ENCODE data around the gene MEI1. TPM values are rescaled to one million over a fixed set of nuclear protein-coding genes. Genes with fewer than 3 reads are reported as not detected.
A peak's percentile ranks its signal among the peaks of the same experiment; 100 is the strongest.

MEI1 gene, protein sequence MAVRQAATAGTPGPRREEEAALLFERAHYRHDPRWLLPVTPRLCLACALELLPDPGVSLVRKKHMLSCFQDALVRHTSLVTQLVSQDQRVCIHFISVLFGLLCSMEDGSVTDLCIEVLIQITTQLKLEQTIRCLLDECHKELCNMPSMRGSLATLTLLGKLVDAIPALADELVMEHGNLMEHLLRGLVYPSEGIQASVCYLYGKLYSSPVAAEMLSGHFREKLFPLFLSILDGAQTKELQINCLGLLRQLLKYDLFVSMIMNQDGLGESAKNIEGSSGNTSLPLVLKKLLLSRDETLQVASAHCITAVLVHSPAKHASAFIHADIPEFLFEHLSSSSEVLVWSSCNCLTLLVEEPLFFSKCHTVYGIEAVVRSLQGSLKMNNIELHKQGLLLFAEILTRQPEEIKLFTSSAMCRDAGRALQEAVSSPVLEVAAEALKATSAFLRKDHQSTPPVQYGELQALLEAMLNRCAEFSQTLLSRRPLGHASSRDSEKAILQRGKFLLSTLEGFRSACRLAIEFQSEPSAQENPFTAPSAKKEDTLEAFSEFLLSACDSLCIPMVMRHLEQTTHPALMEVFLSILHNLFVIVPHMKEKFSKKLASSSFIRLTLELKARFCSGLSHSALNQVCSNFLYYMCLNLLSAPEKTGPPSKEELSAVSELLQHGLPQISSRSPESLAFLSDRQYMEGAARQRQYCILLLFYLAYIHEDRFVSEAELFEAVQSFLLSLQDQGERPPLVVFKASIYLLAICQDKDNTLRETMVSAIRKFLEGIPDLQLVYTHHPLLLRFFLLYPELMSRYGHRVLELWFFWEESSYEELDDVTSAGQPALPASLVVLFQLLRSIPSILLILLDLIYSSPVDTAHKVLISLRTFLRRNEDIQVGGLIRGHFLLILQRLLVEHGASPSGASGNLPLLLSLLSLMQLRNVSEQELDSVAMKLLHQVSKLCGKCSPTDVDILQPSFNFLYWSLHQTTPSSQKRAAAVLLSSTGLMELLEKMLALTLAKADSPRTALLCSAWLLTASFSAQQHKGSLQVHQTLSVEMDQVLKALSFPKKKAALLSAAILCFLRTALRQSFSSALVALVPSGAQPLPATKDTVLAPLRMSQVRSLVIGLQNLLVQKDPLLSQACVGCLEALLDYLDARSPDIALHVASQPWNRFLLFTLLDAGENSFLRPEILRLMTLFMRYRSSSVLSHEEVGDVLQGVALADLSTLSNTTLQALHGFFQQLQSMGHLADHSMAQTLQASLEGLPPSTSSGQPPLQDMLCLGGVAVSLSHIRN
- total RNA-seq = 10 to 100 TPM; 48.1 to 48.4 TPM

DNA sequence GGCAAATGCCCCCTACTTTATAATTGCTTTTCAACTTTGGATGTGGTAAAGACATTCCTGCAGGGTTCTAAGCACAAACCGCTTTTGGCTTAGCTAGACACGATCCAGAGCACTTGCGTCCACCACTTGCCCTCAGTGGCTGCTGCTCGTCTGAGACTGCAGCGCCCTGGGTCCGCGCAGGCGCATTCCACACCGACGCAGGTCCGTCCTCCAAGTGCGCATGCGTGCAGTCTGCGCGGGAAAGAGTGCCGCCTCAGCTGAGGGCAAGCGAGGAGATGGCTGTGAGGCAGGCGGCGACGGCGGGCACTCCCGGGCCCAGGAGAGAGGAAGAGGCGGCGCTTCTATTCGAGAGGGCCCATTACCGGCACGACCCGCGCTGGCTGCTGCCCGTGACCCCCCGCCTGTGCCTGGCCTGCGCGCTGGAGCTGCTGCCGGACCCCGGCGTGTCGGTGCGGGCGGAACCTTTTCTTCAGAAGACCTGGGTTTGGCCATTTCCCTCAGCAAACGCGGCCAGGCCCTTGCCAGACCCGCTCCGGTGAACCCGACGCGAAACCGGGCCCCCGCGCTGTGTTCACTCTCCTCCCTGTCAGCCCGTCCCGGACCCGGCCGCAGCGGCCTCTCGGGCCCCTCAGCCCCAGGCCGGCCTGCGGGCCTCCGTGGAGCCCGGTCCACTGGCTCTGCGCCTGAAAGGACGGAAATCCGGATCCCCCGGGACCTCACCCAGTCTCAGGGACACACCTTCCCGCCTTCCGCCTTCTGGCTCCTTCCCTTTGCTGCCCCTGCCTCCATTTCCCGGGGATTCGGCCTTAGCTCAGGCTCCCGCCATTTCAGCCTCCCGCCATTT, at the start of gene MEI1:
TSS of gene MEI1 (plus strand) at position 240 of the 844 bp plus-strand sequence. CDS start at position 276, 36 bp downstream.
- ChIA-PET POLR2A (interaction anchor here (0.8 to 3.5 kb wide), 4 partner anchors 9 to 413 kb away, joined by 3 to 37 read pairs (median 3); partner anchors contain the start of gene SNU13), CTCF (interaction anchor here (1.2 to 5.4 kb wide), 14 partner anchors 12 to 258 kb away, joined by 3 to 77 read pairs (median 20); partner anchors contain the start of genes SNU13 and TNFRSF13C)
- H3K27ac Mint-ChIP-seq = peak within 1 kb of the TSS; percentile 70
- no peaks in the 10 kb centered on the region for H3K9me3 Mint-ChIP-seq (ENCODE audit: insufficient read depth)
- H3K36me3 Mint-ChIP-seq (ENCODE audit: low read depth) = peaks cover 3% of the 10 kb centered on the region
- ATAC-seq (peak; percentile 69), DNase-seq (peak; percentile 90)
- H3K4me3 Mint-ChIP-seq = peak within 1 kb of the TSS; percentile 66
- H3K4me1 Mint-ChIP-seq (ENCODE audit: low read depth) = peaks cover 12% of the 10 kb centered on the region
- peaks cover 10% of the 10 kb centered on the region for H3K27me3 Mint-ChIP-seq (ENCODE audit: low read depth)

DNA sequence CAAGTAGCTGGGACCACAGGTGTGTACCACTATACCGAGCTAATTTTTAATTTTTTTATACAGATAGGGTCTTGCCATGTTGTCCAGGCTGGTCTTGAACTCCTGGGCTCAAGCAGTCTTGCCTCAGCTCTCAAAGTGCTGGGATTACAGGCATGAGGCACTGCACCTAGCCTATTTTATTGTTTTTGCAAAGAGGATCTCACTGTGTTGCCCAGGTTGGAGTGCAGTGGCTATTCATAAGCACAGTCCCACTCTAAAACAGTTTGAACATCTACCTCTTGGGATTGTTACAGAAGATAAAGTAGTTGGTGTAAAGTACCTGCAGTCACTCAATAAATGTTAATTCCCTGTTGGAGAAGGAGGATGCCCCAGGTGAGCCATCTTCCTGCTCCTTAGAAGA, 49.1 kb upstream of the MEI1 start:
- Mint-ChIP-seq H3K27ac (no peak overlapping the region), H3K4me1 (ENCODE audit: low read depth) (peaks cover 17% of the 10 kb centered on the region), H3K36me3 (ENCODE audit: low read depth) (peaks cover 49% of the 10 kb centered on the region), H3K4me3 (no peak overlapping the region), H3K27me3 (ENCODE audit: low read depth) (no peaks in the 10 kb centered on the region), H3K9me3 (ENCODE audit: insufficient read depth) (no peaks in the 10 kb centered on the region)
- ChIA-PET POLR2A (no interaction called here), CTCF (interaction anchor here (5.0 kb wide), 1 partner anchor 16 kb away, joined by 40 read pairs; no protein-coding TSS in a partner anchor)
- DNase-seq = no peak
- ATAC-seq = no peak

DNA sequence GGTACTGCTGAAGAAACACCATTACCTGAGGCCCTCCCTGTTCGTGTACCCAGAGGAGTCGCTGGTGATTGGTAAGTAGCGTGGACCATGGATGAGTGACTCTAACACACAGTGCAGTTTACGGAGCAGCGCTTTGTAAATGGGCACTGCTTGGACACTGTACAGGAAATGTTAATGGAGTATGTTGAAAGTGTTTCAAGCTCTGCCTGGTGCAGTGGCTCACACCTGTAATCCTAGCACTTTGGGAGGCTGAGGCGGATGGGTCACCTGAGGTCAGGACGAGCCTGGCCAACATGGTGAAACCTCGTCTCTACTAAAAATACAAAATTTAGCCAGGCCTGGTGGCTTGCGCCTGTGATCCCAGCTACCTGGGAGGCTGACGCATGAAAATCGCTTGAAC, 48.5 kb upstream of the MEI1 start:
- peaks cover 51% of the 10 kb centered on the region for H3K36me3 Mint-ChIP-seq (ENCODE audit: low read depth)

DNA sequence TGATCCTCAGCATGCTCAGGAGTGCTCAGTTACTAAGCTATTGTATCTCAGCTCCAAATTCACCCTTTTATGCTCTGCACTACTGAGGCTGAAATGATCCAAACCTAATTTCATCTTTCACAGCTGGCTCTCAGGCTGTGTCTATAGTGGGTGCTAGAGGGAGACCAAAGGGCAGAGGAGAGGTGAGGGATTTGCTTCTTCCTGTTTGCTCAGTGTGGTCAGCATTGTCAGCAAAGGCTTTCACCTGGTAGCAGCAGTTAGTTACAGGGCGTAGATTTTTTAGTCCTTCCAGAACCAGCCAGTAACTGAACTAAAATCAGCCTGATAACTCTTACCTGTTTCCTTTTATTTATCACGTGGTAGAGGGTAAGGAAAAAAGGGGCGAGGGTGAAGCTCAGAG, 45.0 kb upstream of the MEI1 start:
- POLR2A ChIA-PET = interaction anchor here (0.9 to 2.1 kb wide), 2 partner anchors 33 to 35 kb away, joined by 3 to 5 read pairs; partner anchors contain the start of genes DESI1, SNU13 and XRCC6
- H3K9me3 Mint-ChIP-seq (ENCODE audit: insufficient read depth) = no peaks in the 10 kb centered on the region
- DNase-seq (no peak), ATAC-seq (no peak)
- CTCF ChIA-PET = interaction anchor here (5.0 kb wide), 1 partner anchor 12 kb away, joined by 40 read pairs; no protein-coding TSS in a partner anchor
- peak overlapping the region; percentile 30 for H3K27ac Mint-ChIP-seq
- H3K36me3 Mint-ChIP-seq (ENCODE audit: low read depth) = peaks cover 59% of the 10 kb centered on the region
- no peaks in the 10 kb centered on the region for H3K27me3 Mint-ChIP-seq (ENCODE audit: low read depth)
- H3K4me3 Mint-ChIP-seq = no peak overlapping the region
- peaks cover 8% of the 10 kb centered on the region for H3K4me1 Mint-ChIP-seq (ENCODE audit: low read depth)

More for the DNA sequence above, 48.5 kb upstream of the MEI1 start:
- H3K4me3 Mint-ChIP-seq = no peak overlapping the region
- DNase-seq (no peak), ATAC-seq (no peak)
- POLR2A ChIA-PET = no interaction called here
- H3K9me3 Mint-ChIP-seq (ENCODE audit: insufficient read depth) = no peaks in the 10 kb centered on the region
- H3K4me1 Mint-ChIP-seq (ENCODE audit: low read depth) = peaks cover 17% of the 10 kb centered on the region
- H3K27ac Mint-ChIP-seq = no peak overlapping the region
- CTCF ChIA-PET = interaction anchor here (5.0 kb wide), 1 partner anchor 16 kb away, joined by 40 read pairs; no protein-coding TSS in a partner anchor
- H3K27me3 Mint-ChIP-seq (ENCODE audit: low read depth) = no peaks in the 10 kb centered on the region

DNA sequence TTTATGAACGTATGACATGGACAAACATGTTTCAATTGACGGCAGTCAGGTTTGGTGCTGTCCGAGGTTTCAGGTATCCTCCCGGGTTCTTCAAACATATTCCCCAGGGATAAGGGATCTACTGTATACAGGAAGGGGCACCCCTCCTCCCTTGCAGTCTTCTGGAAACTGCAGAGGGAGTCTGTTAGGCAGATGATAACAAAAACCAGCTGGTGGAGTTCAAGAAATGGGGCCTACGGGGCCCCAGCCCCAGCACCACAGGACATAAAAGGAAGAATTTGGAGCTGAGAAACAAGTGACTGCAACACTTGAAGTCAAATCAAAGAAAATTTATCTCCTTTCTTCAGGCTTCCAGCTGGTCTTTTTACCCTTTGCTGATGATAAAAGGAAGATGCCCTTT, 42.7 kb upstream of the MEI1 start:
- no peak overlapping the region for H3K4me3 Mint-ChIP-seq
- POLR2A ChIA-PET = interaction anchor here (3.0 kb wide), 1 partner anchor 10 kb away, joined by 11 read pairs; no protein-coding TSS in a partner anchor
- H3K36me3 Mint-ChIP-seq (ENCODE audit: low read depth) = peaks cover 67% of the 10 kb centered on the region

DNA sequence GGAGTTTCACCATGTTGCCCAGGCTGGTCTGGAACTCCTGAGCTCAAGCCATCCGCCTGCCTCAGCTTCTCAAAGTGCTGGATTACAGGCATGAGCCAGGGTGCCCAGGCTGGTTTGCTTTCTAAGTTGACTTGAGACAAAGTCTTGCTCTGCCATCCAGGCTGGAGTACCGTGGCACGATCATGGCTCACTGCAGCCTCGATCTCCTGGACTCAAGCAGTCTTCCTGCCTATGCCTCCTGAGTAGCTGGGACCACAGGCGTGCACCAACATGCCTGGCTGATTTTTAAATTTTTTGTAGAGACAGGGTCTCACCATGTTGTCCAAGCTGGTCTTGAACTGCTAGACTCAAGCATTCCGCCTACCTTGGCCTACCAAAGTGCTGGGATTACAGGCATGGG, 41.6 kb upstream of the MEI1 start:
- ATAC-seq (no peak), DNase-seq (no peak)
- Mint-ChIP-seq H3K27me3 (ENCODE audit: low read depth) (no peaks in the 10 kb centered on the region), H3K4me1 (ENCODE audit: low read depth) (peaks cover 8% of the 10 kb centered on the region), H3K4me3 (no peak overlapping the region), H3K36me3 (ENCODE audit: low read depth) (peaks cover 63% of the 10 kb centered on the region), H3K9me3 (ENCODE audit: insufficient read depth) (no peaks in the 10 kb centered on the region), H3K27ac (no peak overlapping the region)
- CTCF ChIA-PET = interaction anchor here (2.1 to 2.8 kb wide), 2 partner anchors 9 to 40 kb away, joined by 5 to 25 read pairs; no protein-coding TSS in a partner anchor
- POLR2A ChIA-PET = interaction anchor here (3.0 kb wide), 1 partner anchor 9 kb away, joined by 11 read pairs; no protein-coding TSS in a partner anchor

More for the DNA sequence above, 42.7 kb upstream of the MEI1 start:
- ATAC-seq (no peak), DNase-seq (no peak)
- Mint-ChIP-seq H3K27me3 (ENCODE audit: low read depth) (no peaks in the 10 kb centered on the region), H3K9me3 (ENCODE audit: insufficient read depth) (no peaks in the 10 kb centered on the region), H3K4me1 (ENCODE audit: low read depth) (peaks cover 8% of the 10 kb centered on the region), H3K27ac (no peak overlapping the region)
- CTCF ChIA-PET = interaction anchor here (2.1 to 2.8 kb wide), 2 partner anchors 10 to 41 kb away, joined by 5 to 25 read pairs; no protein-coding TSS in a partner anchor

DNA sequence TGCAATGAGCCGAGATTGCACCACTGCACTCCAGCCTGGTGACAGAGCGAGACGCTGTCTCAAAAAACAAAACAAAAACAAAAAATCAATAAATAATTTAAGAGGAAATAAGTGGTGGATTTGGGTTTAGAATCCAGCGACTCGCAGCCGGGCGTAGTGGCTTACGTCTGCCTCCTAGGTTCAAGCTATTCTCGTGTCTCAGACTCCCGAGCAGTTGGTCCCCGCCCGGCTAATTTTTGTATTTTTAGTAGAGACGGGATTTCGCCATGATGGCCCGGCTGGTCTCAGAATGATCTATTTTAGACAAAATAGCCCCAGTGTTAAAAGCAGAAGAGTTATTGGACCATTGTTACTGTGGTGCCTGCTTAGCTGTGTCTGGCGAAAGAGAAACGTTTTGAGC, 40.4 kb upstream of the MEI1 start:
- Mint-ChIP-seq H3K27me3 (ENCODE audit: low read depth) (no peaks in the 10 kb centered on the region), H3K36me3 (ENCODE audit: low read depth) (peaks cover 65% of the 10 kb centered on the region), H3K27ac (no peak overlapping the region), H3K4me3 (no peak overlapping the region), H3K9me3 (ENCODE audit: insufficient read depth) (no peaks in the 10 kb centered on the region), H3K4me1 (ENCODE audit: low read depth) (peaks cover 6% of the 10 kb centered on the region)
- ChIA-PET CTCF (interaction anchor here (2.1 to 2.8 kb wide), 2 partner anchors 8 to 38 kb away, joined by 5 to 25 read pairs; no protein-coding TSS in a partner anchor), POLR2A (interaction anchor here (3.0 kb wide), 1 partner anchor 8 kb away, joined by 11 read pairs; no protein-coding TSS in a partner anchor)
- no peak for ATAC-seq
- no peak for DNase-seq

DNA sequence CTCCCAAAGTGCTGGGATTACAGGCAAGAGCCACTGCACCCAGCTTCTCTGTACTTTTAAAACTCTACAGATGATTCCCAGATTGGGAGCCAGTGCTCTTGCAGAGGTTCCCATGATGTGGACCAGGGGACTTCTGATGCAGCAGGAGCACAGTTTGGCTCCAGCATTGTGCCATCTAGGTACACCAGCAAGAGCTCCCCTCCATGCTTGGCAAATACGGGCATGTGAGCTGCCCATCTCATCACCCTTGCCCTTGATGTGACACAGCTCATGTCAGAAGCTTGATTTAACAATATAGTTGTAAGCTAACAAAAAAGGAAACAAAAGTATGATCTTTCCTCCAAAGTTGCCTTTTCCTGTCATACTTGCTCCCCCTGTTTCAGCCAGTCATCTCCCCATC, 39.4 kb upstream of the MEI1 start:
- Mint-ChIP-seq H3K4me3 (no peak overlapping the region), H3K27ac (no peak overlapping the region), H3K4me1 (ENCODE audit: low read depth) (peaks cover under 1% of the 10 kb centered on the region), H3K9me3 (ENCODE audit: insufficient read depth) (no peaks in the 10 kb centered on the region), H3K27me3 (ENCODE audit: low read depth) (no peaks in the 10 kb centered on the region), H3K36me3 (ENCODE audit: low read depth) (peaks cover 66% of the 10 kb centered on the region)
- ATAC-seq (no peak), DNase-seq (no peak)
- ChIA-PET POLR2A (no interaction called here), CTCF (interaction anchor here (0.7 kb wide), 1 partner anchor 37 kb away, joined by 3 read pairs; no protein-coding TSS in a partner anchor)

DNA sequence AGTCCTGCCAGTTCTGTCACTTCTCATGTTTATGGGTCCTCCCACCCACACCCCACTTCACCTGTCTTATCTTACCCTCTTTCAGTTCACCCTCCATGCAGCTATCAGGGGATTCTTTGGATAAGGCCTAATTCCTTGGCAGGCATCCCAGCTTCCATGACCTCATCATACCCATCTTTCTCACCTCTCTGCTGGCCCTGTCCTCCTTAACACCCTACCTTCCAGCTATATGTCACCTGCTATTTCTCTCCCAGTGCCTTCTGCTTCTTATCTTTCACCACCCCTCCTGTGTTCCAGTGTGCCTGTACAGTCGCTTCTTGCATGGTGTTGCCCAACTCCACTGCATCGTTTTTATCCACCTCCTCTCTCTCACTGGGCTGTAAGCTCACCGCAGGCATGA, 38.9 kb upstream of the MEI1 start:
- H3K4me1 Mint-ChIP-seq (ENCODE audit: low read depth) = peaks cover 4% of the 10 kb centered on the region
- ATAC-seq (no peak), DNase-seq (no peak)
- peaks cover 70% of the 10 kb centered on the region for H3K36me3 Mint-ChIP-seq (ENCODE audit: low read depth)
- POLR2A ChIA-PET = no interaction called here
- H3K9me3 Mint-ChIP-seq (ENCODE audit: insufficient read depth) = no peaks in the 10 kb centered on the region
- H3K27ac Mint-ChIP-seq = peak overlapping the region; percentile 36
- CTCF ChIA-PET = interaction anchor here (0.7 to 1.0 kb wide), 2 partner anchors 16 to 37 kb away, joined by 3 read pairs; no protein-coding TSS in a partner anchor
- H3K27me3 Mint-ChIP-seq (ENCODE audit: low read depth) = no peaks in the 10 kb centered on the region
- H3K4me3 Mint-ChIP-seq = no peak overlapping the region

DNA sequence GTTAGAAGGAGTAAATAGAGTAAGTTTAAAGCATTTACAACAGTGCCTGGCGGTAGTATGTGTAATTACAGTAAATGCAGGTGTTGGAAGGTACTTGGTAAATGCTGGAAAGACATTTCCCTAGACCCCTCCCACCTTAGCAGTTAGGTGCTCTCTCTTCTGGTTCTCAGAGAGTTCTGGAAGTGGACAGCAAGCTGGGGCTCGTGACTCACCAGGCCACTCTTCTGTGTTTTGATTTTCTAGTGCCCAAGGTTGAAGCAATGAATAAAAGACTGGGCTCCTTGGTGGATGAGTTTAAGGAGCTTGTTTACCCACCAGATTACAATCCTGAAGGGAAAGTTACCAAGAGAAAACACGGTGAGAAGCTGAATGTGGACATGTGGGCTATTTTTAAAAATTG, 38.2 kb upstream of the MEI1 start:
- Mint-ChIP-seq H3K4me3 (no peak overlapping the region), H3K9me3 (ENCODE audit: insufficient read depth) (no peaks in the 10 kb centered on the region), H3K27me3 (ENCODE audit: low read depth) (no peaks in the 10 kb centered on the region), H3K4me1 (ENCODE audit: low read depth) (peaks cover 5% of the 10 kb centered on the region), H3K27ac (no peak overlapping the region), H3K36me3 (ENCODE audit: low read depth) (peaks cover 69% of the 10 kb centered on the region)
- ChIA-PET POLR2A (interaction anchor here (0.7 kb wide), 1 partner anchor 24 kb away, joined by 3 read pairs; no protein-coding TSS in a partner anchor), CTCF (interaction anchor here (1.0 kb wide), 1 partner anchor 16 kb away, joined by 3 read pairs; no protein-coding TSS in a partner anchor)
- DNase-seq = no peak
- ATAC-seq = no peak

Measured in activated CD8-positive, alpha-beta T cell treated with anti-CD3 and anti-CD28 coated beads, Interleukin-2, amount 10 ng/mL, durations not matched to agents 7 days and 5 days (primary cell).